Measurements from ENCODE around the gene M1AP. TPM values are rescaled to one million over a fixed set of nuclear protein-coding genes. Genes with fewer than 3 reads are reported as not detected.

Gene M1AP
- total RNA-seq, 1 experiment from 2014 or later = 7.6 TPM

GRCh38 chr2:74575320-74575719, 72.8 kb downstream of the M1AP start:
- no peak overlapping the region for H4K91ac ChIP-seq (ENCODE audit: insufficient read length, low read depth, low read length)
- no peak overlapping the region for H3K4me2 ChIP-seq (ENCODE audit: insufficient read depth, insufficient read length, low read length)
- no peaks in the 10 kb centered on the region for H3K79me1 ChIP-seq (ENCODE audit: insufficient read depth, low read depth, low read length, poor library complexity, severe bottlenecking)
- Mint-ChIP-seq H3K9me3 (no peaks in the 10 kb centered on the region), H3K4me3 (no peak overlapping the region), H3K27me3 (ENCODE audit: low read depth) (peaks cover 3% of the 10 kb centered on the region; the same call in 1 of the 2 replicates), H3K4me1 (peaks cover 2 to 3% of the 10 kb centered on the region in 2 experiments; a peak in 1 of 4 replicates), H3K36me3 (ENCODE audit: insufficient read depth in 1 of 3, low read depth in 3 of 3) (no peaks in the 10 kb centered on the region), H3K27ac (no peak overlapping the region)
- no peak overlapping the region for H3K14ac ChIP-seq (ENCODE audit: insufficient read depth, low read length)
- no peak overlapping the region for H2AFZ ChIP-seq (ENCODE audit: low read length)
- no peak overlapping the region for H3K9ac ChIP-seq (ENCODE audit: extremely low read depth, insufficient read length, low read length)
- no peak overlapping the region for H2BK5ac ChIP-seq (ENCODE audit: insufficient read length, low read length)
- no peak for TF ChIP-seq CTCF (conservative IDR thresholded peaks at IDR 0.05)
- no peaks in the 10 kb centered on the region for H3K79me2 ChIP-seq (ENCODE audit: insufficient read depth, low read length)
- no peak overlapping the region for H4K8ac ChIP-seq (replicated peaks; ENCODE audit: insufficient read length, low read depth, low read length)
- no peak overlapping the region for H4K5ac ChIP-seq (ENCODE audit: insufficient read length, low read depth, low read length)
- H3T11ph ChIP-seq (ENCODE audit: low read length) = no peak overlapping the region
- H3K27ac ChIP-seq (ENCODE audit: insufficient read length, low read depth, low read length) = no peak overlapping the region
- no peaks in the 10 kb centered on the region for H3K23me2 ChIP-seq (ENCODE audit: insufficient read length, low read depth, low read length, poor library complexity, severe bottlenecking)
- H4K20me1 ChIP-seq (ENCODE audit: control insufficient read depth, insufficient read depth, insufficient read length) = no peaks in the 10 kb centered on the region
- H2BK12ac ChIP-seq (ENCODE audit: insufficient read length, low read depth, low read length) = no peak overlapping the region
- H3K4me1 ChIP-seq (ENCODE audit: insufficient read depth, low read length) = no peaks in the 10 kb centered on the region
- H3K4ac ChIP-seq (ENCODE audit: low read depth, low read length) = no peak overlapping the region
- H3K27me3 ChIP-seq (ENCODE audit: insufficient read depth, low read length) = no peaks in the 10 kb centered on the region
- H2BK20ac ChIP-seq (ENCODE audit: low read depth, low read length, poor library complexity, severe bottlenecking) = no peak overlapping the region
- H3K18ac ChIP-seq (ENCODE audit: insufficient read length, low read depth, low read length) = no peak overlapping the region
- no peak overlapping the region for H2BK120ac ChIP-seq (ENCODE audit: low read depth, low read length, poor library complexity, severe bottlenecking)
- WGBS (ENCODE audit: extremely low coverage, insufficient read length, low lambda C conversion rate) = no CpG with 5 or more reads among the region's 4 CpGs
- H3K23ac ChIP-seq (ENCODE audit: insufficient read length, low read depth, low read length) = no peak overlapping the region
- H3K56ac ChIP-seq (ENCODE audit: insufficient read length, low read depth, low read length) = no peak overlapping the region
- DNase-seq = no peak
- H3K9me3 ChIP-seq (ENCODE audit: control insufficient read depth, low read depth, low read length) = no peaks in the 10 kb centered on the region
- no peak overlapping the region for H2BK15ac ChIP-seq (ENCODE audit: low read depth, low read length)
- no peak overlapping the region for H2AK5ac ChIP-seq (ENCODE audit: insufficient read length, low read length)
